ENCODE data around the gene TRNP1. TPM values are rescaled to one million over a fixed set of nuclear protein-coding genes. Genes with fewer than 3 reads are reported as not detected.

Gene TRNP1
- total and polyA plus RNA-seq, 2 experiments from 2014 or later, result 19.1 to 327 TPM

- peak overlapping the region; percentile 34 for H3K4me2 ChIP-seq (ENCODE audit: unreplicated experiment)
- H3K4me3 ChIP-seq, result no peak overlapping the region
- in situ Hi-C loops (cut with MboI), result loop anchor here (5.0 to 10.0 kb wide), 2 partner anchors 53 to 240 kb away; no protein-coding TSS in a partner anchor
Measured at GRCh38 chr1:27044613-27045151, 51.2 kb downstream of the TRNP1 start.

GRCh38 chr1:27045973-27046558 is 52.6 kb downstream of the TRNP1 start:
- H3F3A ChIP-seq (ENCODE audit: insufficient read depth), result no peaks in the 10 kb centered on the region
- peak overlapping the region; percentile 6 for H3K4me2 ChIP-seq (ENCODE audit: unreplicated experiment)
- H3K4me1 ChIP-seq (ENCODE audit: insufficient read depth), result peaks cover 8% of the 10 kb centered on the region
- in situ Hi-C loops (cut with MboI), result loop anchor here (5.0 to 10.0 kb wide), 2 partner anchors 51 to 239 kb away; no protein-coding TSS in a partner anchor
- no peak overlapping the region for H3K4me3 ChIP-seq
- H3K27me3 ChIP-seq (replicated peaks; ENCODE audit: insufficient read depth), result no peaks in the 10 kb centered on the region
- no peaks in the 10 kb centered on the region for H3K36me3 ChIP-seq (ENCODE audit: low read depth)
- peak; percentile 80 for DNase-seq
- H3K79me2 ChIP-seq (ENCODE audit: insufficient read depth), result no peaks in the 10 kb centered on the region
- no peak overlapping the region for H3K9ac ChIP-seq
- peak overlapping the region; percentile 25 for H3K27ac ChIP-seq
- TF ChIP-seq EZH2phosphoT487 (IDR thresholded peaks at IDR 0.05; ENCODE audit: insufficient read depth, low read depth) (no peak), EZH2 (IDR thresholded peaks at IDR 0.05; ENCODE audit: insufficient read depth, poor library complexity, severe bottlenecking) (no peak)
- H2AFZ ChIP-seq, result peak overlapping the region; percentile 68
- 10% methylated on average over 17 of the region's 17 CpGs for WGBS, 2 experiments (ENCODE audit: low coverage in 1 of 2, low lambda C conversion rate in 2 of 2, missing lambda C conversion rate in 2 of 2)
- H3K9me3 ChIP-seq (ENCODE audit: low read depth), result no peaks in the 10 kb centered on the region
- H4K20me1 ChIP-seq (ENCODE audit: insufficient read depth), result no peaks in the 10 kb centered on the region
- no peaks in the 10 kb centered on the region for H3K9me2 ChIP-seq (ENCODE audit: insufficient read depth)

More at GRCh38 chr1:27044613-27045151, 51.2 kb downstream of the TRNP1 start:
- Histone ChIP-seq H3K79me2 (ENCODE audit: insufficient read depth) (no peaks in the 10 kb centered on the region), H3K9me3 (ENCODE audit: low read depth) (no peaks in the 10 kb centered on the region), H3K9me2 (ENCODE audit: insufficient read depth) (no peaks in the 10 kb centered on the region), H3K36me3 (ENCODE audit: low read depth) (no peaks in the 10 kb centered on the region), H4K20me1 (ENCODE audit: insufficient read depth) (no peaks in the 10 kb centered on the region), H3K4me1 (ENCODE audit: insufficient read depth) (peaks cover 8% of the 10 kb centered on the region), H3F3A (ENCODE audit: insufficient read depth) (no peaks in the 10 kb centered on the region), H3K9ac (no peak overlapping the region), H3K27me3 (replicated peaks; ENCODE audit: insufficient read depth) (no peaks in the 10 kb centered on the region), H3K27ac (no peak overlapping the region), H2AFZ (0 out of 2 replicates have a peak overlapping the region, but pooled peaks have one; percentile 66)
- no peak for TF ChIP-seq EZH2 (IDR thresholded peaks at IDR 0.05; ENCODE audit: insufficient read depth, poor library complexity, severe bottlenecking)
- TF ChIP-seq EZH2phosphoT487 (IDR thresholded peaks at IDR 0.05; ENCODE audit: insufficient read depth, low read depth), result no peak
- WGBS, 2 experiments (ENCODE audit: low coverage in 1 of 2, low lambda C conversion rate in 2 of 2, missing lambda C conversion rate in 2 of 2), result 13 to 14% methylated on average over 12 of the region's 12 CpGs
- peak; percentile 88 for DNase-seq

- 91% methylated on average over 6 of the region's 6 CpGs for WGBS, 2 experiments (ENCODE audit: low coverage in 1 of 2, low lambda C conversion rate in 2 of 2, missing lambda C conversion rate in 2 of 2)
- TF ChIP-seq EZH2 (IDR thresholded peaks at IDR 0.05; ENCODE audit: insufficient read depth, poor library complexity, severe bottlenecking) (no peak), EZH2phosphoT487 (IDR thresholded peaks at IDR 0.05; ENCODE audit: insufficient read depth, low read depth) (no peak)
- in situ Hi-C loops (cut with MboI), result loop anchor here (5.0 to 10.0 kb wide), 2 partner anchors 49 to 237 kb away; no protein-coding TSS in a partner anchor
Measured at GRCh38 chr1:27047914-27048313, 54.4 kb downstream of the TRNP1 start.

GRCh38 chr1:27049100-27049499 is 55.6 kb downstream of the TRNP1 start:
- no peak overlapping the region for H2AFZ ChIP-seq
- no peak for TF ChIP-seq EZH2phosphoT487 (IDR thresholded peaks at IDR 0.05; ENCODE audit: insufficient read depth, low read depth)
- no peak for TF ChIP-seq EZH2 (IDR thresholded peaks at IDR 0.05; ENCODE audit: insufficient read depth, poor library complexity, severe bottlenecking)
- H3K4me2 ChIP-seq (ENCODE audit: unreplicated experiment), result no peak overlapping the region
- H3F3A ChIP-seq (ENCODE audit: insufficient read depth), result no peaks in the 10 kb centered on the region
- H3K36me3 ChIP-seq (ENCODE audit: low read depth), result no peaks in the 10 kb centered on the region
- in situ Hi-C loops (cut with MboI), result loop anchor here (5.0 to 10.0 kb wide), 2 partner anchors 48 to 236 kb away; no protein-coding TSS in a partner anchor
- no peak overlapping the region for H3K4me3 ChIP-seq
- peaks cover 8% of the 10 kb centered on the region for H3K4me1 ChIP-seq (ENCODE audit: insufficient read depth)
- no peaks in the 10 kb centered on the region for H3K27me3 ChIP-seq (replicated peaks; ENCODE audit: insufficient read depth)
- H3K27ac ChIP-seq, result no peak overlapping the region
- no peaks in the 10 kb centered on the region for H3K9me3 ChIP-seq (ENCODE audit: low read depth)
- no peaks in the 10 kb centered on the region for H3K79me2 ChIP-seq (ENCODE audit: insufficient read depth)
- no peaks in the 10 kb centered on the region for H4K20me1 ChIP-seq (ENCODE audit: insufficient read depth)
- no peaks in the 10 kb centered on the region for H3K9me2 ChIP-seq (ENCODE audit: insufficient read depth)
- WGBS, 2 experiments (ENCODE audit: low coverage in 1 of 2, low lambda C conversion rate in 2 of 2, missing lambda C conversion rate in 2 of 2), result 16% methylated on average over 2 of the region's 2 CpGs
- no peak overlapping the region for H3K9ac ChIP-seq
- DNase-seq, result no peak

More at GRCh38 chr1:27047914-27048313, 54.4 kb downstream of the TRNP1 start:
- Histone ChIP-seq H3K4me1 (ENCODE audit: insufficient read depth) (peaks cover 8% of the 10 kb centered on the region), H3K79me2 (ENCODE audit: insufficient read depth) (no peaks in the 10 kb centered on the region), H3K27ac (no peak overlapping the region), H3K4me2 (ENCODE audit: unreplicated experiment) (no peak overlapping the region), H3K9ac (no peak overlapping the region), H3K4me3 (no peak overlapping the region), H3K36me3 (ENCODE audit: low read depth) (no peaks in the 10 kb centered on the region), H3K27me3 (replicated peaks; ENCODE audit: insufficient read depth) (no peaks in the 10 kb centered on the region), H4K20me1 (ENCODE audit: insufficient read depth) (no peaks in the 10 kb centered on the region), H2AFZ (no peak overlapping the region), H3F3A (ENCODE audit: insufficient read depth) (no peaks in the 10 kb centered on the region), H3K9me2 (ENCODE audit: insufficient read depth) (no peaks in the 10 kb centered on the region), H3K9me3 (ENCODE audit: low read depth) (no peaks in the 10 kb centered on the region)
- DNase-seq, result no peak

Data from GM23248 (cell line).